Left cardiac atrium (tissue), 4 donors: ENCODE results near the gene PTTG1IP. TPM values are rescaled to one million over a fixed set of nuclear protein-coding genes. Genes with fewer than 3 reads are reported as not detected.

Experiments
- ATAC-seq, 2 donors: fragments of 200-7000 bp; cut with Tn5 transposase; one replicate each; pipeline ENCODE4 v1.9.1; 2020; ENCODE audit warnings: mild to moderate bottlenecking in 2 of 2, moderate library complexity in 2 of 2
- DNase-seq: peaks from one replicate; pipeline ENCODE4 v3.0.0-alpha.2; 2020
- intact Hi-C, 2 donors: fragments of 100-400 bp; cut with DNase I; formaldehyde crosslinking; loops; one replicate each; pipeline versions ENCODE4 v1.14.1 to v1.15.1; 2022 to 2023
- total RNA-seq, 2 donors: library from RNA; stranded (reverse); fragmentation: NEBNext Ultra II Directional; extraction: Animal tissue kit (Norgen Biotek cat#: 25700); gene quantifications; one replicate each; pipeline ENCODE4 v1.2.1, GENCODE V29; 2021
- donor health status: DM: no; HTN: yes; CAD: no.
- donor health status: DM: no; HTN: yes; CAD: no; lungs with severe emphysema.
- donor health status: DM: yes; HTN: yes; CAD: no.
- donor health status: Dilated cardiomyopathy.

Gene PTTG1IP
- total RNA-seq, 2 donors from 2014 or later = 181 to 195 TPM

- DNase-seq (no peak), ATAC-seq (no peak)
- intact Hi-C loops = loop anchor here (5.0 kb wide), 2 partner anchors 38 to 53 kb away; partner anchors contain the start of gene PTTG1IP (in 2 of the 2)
Measured at GRCh38 chr21:44819283-44820243, 53.9 kb downstream of the PTTG1IP start.

- DNase-seq (no peak), ATAC-seq (peak in 1 of 2 donors; percentile 1)
- intact Hi-C loops = loop anchor here (5.0 kb wide), 1 partner anchor 54 kb away; the partner anchor contains the start of gene PTTG1IP (in 2 of the 2)
Measured at GRCh38 chr21:44818640-44819011, 54.9 kb downstream of the PTTG1IP start.

GRCh38 chr21:44817914-44818639 lies 55.4 kb downstream of the PTTG1IP start, which contains the start of gene SUMO3:
SUMO3 (minus strand) TSS chr21:44818062; CDS start chr21:44817968, 94 bp downstream.
- DNase-seq (peak; percentile 86), ATAC-seq (peak; percentile 77 to 80)
- intact Hi-C loops = loop anchor here (5.0 kb wide), 1 partner anchor 54 kb away; the partner anchor contains the start of gene PTTG1IP (in 2 of the 2)

GRCh38 chr21:44817506-44817880 lies 56.0 kb downstream of the PTTG1IP start:
- ATAC-seq (peak; percentile 93 to 95), DNase-seq (peak; percentile 92)
- intact Hi-C loops = loop anchor here (5.0 kb wide), 1 partner anchor 55 kb away; the partner anchor contains the start of gene PTTG1IP (in 2 of the 2)

- ATAC-seq (peak; percentile 0 to 7), DNase-seq (no peak)
- intact Hi-C loops = loop anchor here (5.0 kb wide), 1 partner anchor 55 kb away; the partner anchor contains the start of gene PTTG1IP (in 2 of the 2)
Measured at GRCh38 chr21:44816761-44817505, 56.6 kb downstream of the PTTG1IP start.

- DNase-seq (no peak), ATAC-seq (no peak)
- intact Hi-C loops = loop anchor here (5.0 kb wide), 1 partner anchor 56 kb away; the partner anchor contains the start of gene PTTG1IP (in 2 of the 2)
Measured at GRCh38 chr21:44815852-44816628, 57.5 kb downstream of the PTTG1IP start.

- DNase-seq = no peak
- intact Hi-C loops = loop anchor here (5.0 kb wide), 1 partner anchor 57 kb away; the partner anchor contains the start of gene PTTG1IP (in 2 of the 2)
- ATAC-seq = no peak
Measured at GRCh38 chr21:44815225-44815624, 58.3 kb downstream of the PTTG1IP start.

GRCh38 chr21:44814498-44815023 lies 58.9 kb downstream of the PTTG1IP start:
- DNase-seq (peak; percentile 54), ATAC-seq (no peak)
- intact Hi-C loops = loop anchor here (5.0 kb wide), 1 partner anchor 58 kb away; the partner anchor contains the start of gene PTTG1IP (in 2 of the 2)

- DNase-seq (no peak), ATAC-seq (no peak)
- intact Hi-C loops = no loop called here
Measured at GRCh38 chr21:44813727-44814126, 59.8 kb downstream of the PTTG1IP start.

- ATAC-seq (no peak), DNase-seq (no peak)
- intact Hi-C loops = no loop called here
Measured at GRCh38 chr21:44813149-44813548, 60.3 kb downstream of the PTTG1IP start.

GRCh38 chr21:44812640-44813039 lies 60.9 kb downstream of the PTTG1IP start:
- DNase-seq (no peak), ATAC-seq (no peak)
- intact Hi-C loops = no loop called here

- intact Hi-C loops = no loop called here
- ATAC-seq (no peak), DNase-seq (no peak)
Measured at GRCh38 chr21:44810779-44811178, 62.7 kb downstream of the PTTG1IP start.

GRCh38 chr21:44805859-44806258 lies 67.6 kb downstream of the PTTG1IP start:
- intact Hi-C loops = no loop called here
- no peak for ATAC-seq
- DNase-seq = no peak

- DNase-seq = no peak
- no peak for ATAC-seq
- intact Hi-C loops = no loop called here
Measured at GRCh38 chr21:44805226-44805625, 68.3 kb downstream of the PTTG1IP start.

GRCh38 chr21:44804762-44805161 lies 68.7 kb downstream of the PTTG1IP start:
- intact Hi-C loops = loop anchor here (5.0 kb wide), 2 partner anchors 73 to 128 kb away; no protein-coding TSS in a partner anchor
- ATAC-seq (no peak), DNase-seq (no peak)

GRCh38 chr21:44803651-44804050 lies 69.8 kb downstream of the PTTG1IP start:
- DNase-seq = no peak
- intact Hi-C loops = loop anchor here (5.0 kb wide), 2 partner anchors 74 to 129 kb away; no protein-coding TSS in a partner anchor
- no peak for ATAC-seq

- DNase-seq (no peak), ATAC-seq (peak; percentile 10 to 12)
- intact Hi-C loops = loop anchor here (5.0 kb wide), 2 partner anchors 75 to 130 kb away; no protein-coding TSS in a partner anchor
Measured at GRCh38 chr21:44802396-44803153, 70.9 kb downstream of the PTTG1IP start.
